Measurements from ENCODE around the gene SREK1IP1. TPM values are rescaled to one million over a fixed set of nuclear protein-coding genes. Genes with fewer than 3 reads are reported as not detected.

SREK1IP1 gene
- total RNA-seq, 1 donor from 2014 or later, result 31.0 TPM

DNA sequence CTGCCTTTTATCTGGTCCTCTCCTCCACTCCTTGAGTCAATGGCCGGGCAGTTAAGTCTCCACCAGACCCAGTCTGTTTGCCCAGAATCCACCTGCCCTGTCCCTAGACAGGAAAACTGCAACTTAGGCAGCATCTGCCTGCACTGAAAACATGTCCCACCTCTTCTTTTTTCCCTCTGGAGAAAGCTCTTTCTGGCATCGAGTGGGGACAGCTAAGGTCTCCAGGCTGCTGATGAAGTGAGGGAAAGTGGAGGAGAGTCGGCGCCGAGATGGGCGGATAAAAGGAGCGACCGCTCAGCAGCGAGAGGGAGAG lies 78.4 kb downstream of the SREK1IP1 start:
- no peak for DNase-seq (ENCODE audit: low spot score in 2 of 2)
- no peak for FAIRE-seq

GRCh38 chr5:64688965-64689364 lies 79.5 kb downstream of the SREK1IP1 start:
- DNase-seq (ENCODE audit: low spot score in 2 of 2) (no peak), FAIRE-seq (no peak)

DNA sequence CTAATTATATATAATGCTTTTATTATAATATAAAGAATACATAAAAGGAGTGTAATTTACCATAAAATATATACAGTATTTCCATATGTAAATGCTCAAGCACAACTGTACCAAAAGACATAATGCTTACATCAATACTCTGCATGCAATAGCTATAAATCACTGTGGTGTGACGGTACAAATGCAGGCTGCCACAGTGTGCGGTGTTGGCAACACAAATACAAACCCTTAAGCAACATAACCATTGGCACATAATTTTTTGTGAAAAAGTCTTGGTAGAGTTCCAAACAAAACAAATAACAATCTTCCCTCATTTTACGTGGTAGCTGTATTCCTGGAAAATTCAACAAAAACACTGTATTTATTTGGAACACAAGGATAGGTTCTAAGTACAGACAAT lies 80.1 kb downstream of the SREK1IP1 start:
- FAIRE-seq, result no peak

GRCh38 chr5:64685866-64686265 lies 82.6 kb downstream of the SREK1IP1 start:
- no peak for DNase-seq (ENCODE audit: low spot score in 2 of 2)
- FAIRE-seq, result no peak

More for the DNA sequence above, 80.1 kb downstream of the SREK1IP1 start:
- DNase-seq (ENCODE audit: low spot score in 2 of 2), result no peak

- FAIRE-seq (no peak), DNase-seq (ENCODE audit: low spot score in 2 of 2) (no peak)
Observed at GRCh38 chr5:64682608-64683007, 85.9 kb downstream of the SREK1IP1 start.

DNA sequence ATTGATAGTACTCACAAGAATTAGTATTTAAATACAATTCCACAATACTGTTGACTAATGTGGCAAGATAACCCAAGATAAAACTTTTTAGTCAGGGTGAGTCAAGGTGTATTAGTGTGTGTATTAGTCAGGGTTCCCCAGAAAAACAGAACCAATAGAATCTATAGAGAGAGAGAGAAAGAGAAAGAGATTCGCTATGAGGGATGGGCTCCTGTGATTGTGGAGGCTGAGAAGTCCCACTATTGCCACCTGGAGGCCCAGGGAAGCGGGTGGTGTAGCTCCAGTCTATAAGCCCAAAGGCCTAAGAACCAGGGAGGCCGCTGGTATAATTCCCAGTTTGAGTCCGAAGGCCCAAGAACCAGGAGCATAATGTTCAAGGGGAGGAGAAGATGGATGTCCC lies 88.2 kb downstream of the SREK1IP1 start:
- DNase-seq (ENCODE audit: low spot score in 2 of 2), result no peak
- no peak for FAIRE-seq

DNA sequence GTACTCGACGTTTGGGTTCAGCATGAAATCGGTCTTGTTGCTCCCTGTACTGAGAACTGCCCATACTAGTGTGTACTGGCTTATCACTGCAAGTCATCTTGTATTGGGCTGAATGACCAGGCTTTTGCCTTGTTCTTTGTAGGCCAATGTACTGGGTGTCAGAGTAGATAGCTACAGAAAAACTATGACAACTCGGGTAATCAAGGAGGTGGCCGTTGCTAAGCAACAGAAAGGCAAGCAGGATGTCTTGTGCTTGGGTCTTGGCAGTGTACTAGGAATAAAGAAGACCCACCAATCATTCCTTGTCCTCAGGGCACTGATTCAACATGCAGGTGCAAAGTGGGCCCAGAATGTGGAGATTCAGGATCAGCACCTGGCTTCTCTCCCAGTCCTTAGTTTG lies 90.1 kb downstream of the SREK1IP1 start:
- DNase-seq (ENCODE audit: low spot score in 2 of 2) (no peak), FAIRE-seq (no peak)

- no peak for FAIRE-seq
- DNase-seq (ENCODE audit: low spot score in 2 of 2), result no peak
Observed at GRCh38 chr5:64671678-64672077, 96.8 kb downstream of the SREK1IP1 start.

- no peak for DNase-seq (ENCODE audit: low spot score in 2 of 2)
- no peak for FAIRE-seq
Observed at GRCh38 chr5:64670277-64670676, 98.2 kb downstream of the SREK1IP1 start.

Other genes with a start within 250 kb of the SREK1IP1 start
- not detected for gene SHISAL2B, start 78.2 kb downstream of the SREK1IP1 start, total RNA-seq
- gene CWC27, start 239 bp upstream of the SREK1IP1 start, total RNA-seq, result 28.1 TPM